ENCODE measurements around the gene CIAO2B.

GRCh38 chr16:66970775-66971720 is 36.8 kb upstream of the CIAO2B start:
- no peak for TF ChIP-seq CTCF (conservative IDR thresholded peaks at IDR 0.05 in 1 of 2, IDR thresholded peaks at IDR 0.05 in 1 of 2; ENCODE audit: extremely low read depth in 1 of 2, insufficient read depth in 1 of 2, low read depth in 1 of 2, low read length in 2 of 2)
- no peak for TF ChIP-seq EZH2 (IDR thresholded peaks at IDR 0.05; ENCODE audit: borderline replicate concordance, low read length)
